ENCODE results near the gene SLC43A3. TPM values are rescaled to one million over a fixed set of nuclear protein-coding genes. Genes with fewer than 3 reads are reported as not detected.

SLC43A3 gene
- total and polyA plus RNA-seq, 2 of the 4 experiments (the other 2 are of a cell fraction): 12.7 to 21.1 TPM

DNA sequence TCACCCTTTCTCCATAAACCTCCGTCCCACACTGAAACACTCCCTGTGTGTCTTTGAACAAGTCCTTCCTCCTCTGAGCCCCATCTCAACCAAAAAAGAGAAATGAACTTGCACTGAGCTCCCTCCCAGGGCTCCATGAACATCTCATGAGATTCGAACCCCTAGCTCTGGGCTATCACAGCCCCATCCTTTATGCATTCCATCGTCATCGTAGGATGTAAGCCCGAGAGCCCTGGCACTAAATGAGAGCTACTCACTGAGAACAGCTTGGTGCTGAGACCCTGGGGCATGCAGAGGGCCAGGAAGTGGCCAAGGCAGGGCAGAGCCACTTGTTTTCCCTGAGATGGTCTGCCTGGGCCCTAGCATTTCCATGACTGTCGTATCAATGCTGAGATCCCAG lies 12.9 kb upstream of the SLC43A3 start:
- Histone ChIP-seq H3K9me3 (ENCODE audit: control insufficient read depth, insufficient read depth, low read length) (no peaks in the 10 kb centered on the region), H3K27ac (ENCODE audit: insufficient read depth, low read length) (no peak overlapping the region), H3K9me1 (ENCODE audit: insufficient read depth, low read length) (peaks cover 6% of the 10 kb centered on the region), H3K4ac (ENCODE audit: low read depth, low read length) (no peak overlapping the region), H2BK5ac (ENCODE audit: low read depth, low read length, poor library complexity, severe bottlenecking) (no peak overlapping the region), H3K56ac (ENCODE audit: extremely low read depth, insufficient read depth, low read length) (no peak overlapping the region), H3K23ac (ENCODE audit: low read depth, low read length) (no peak overlapping the region), H3K14ac (replicated peaks; ENCODE audit: low read depth, low read length) (no peak overlapping the region), H3K18ac (ENCODE audit: low read depth, low read length) (no peak overlapping the region), H2BK120ac (ENCODE audit: low read depth, low read length) (no peak overlapping the region), H4K91ac (ENCODE audit: insufficient read depth, low read depth, low read length) (no peak overlapping the region), H3K79me1 (ENCODE audit: low read depth in 1 of 2, low read length in 2 of 2) (no peaks in the 10 kb centered on the region), H2BK20ac (ENCODE audit: low read depth, low read length) (no peak overlapping the region), H3K4me3 (ENCODE audit: insufficient read depth, low read depth, low read length) (no peak overlapping the region), H4K20me1 (ENCODE audit: insufficient read depth, low read length) (no peaks in the 10 kb centered on the region), H2AFZ (replicated peaks; ENCODE audit: low read length, poor library complexity) (no peak overlapping the region), H3K9ac (ENCODE audit: low read depth, low read length) (no peak overlapping the region), H2BK15ac (ENCODE audit: low read depth, low read length) (no peak overlapping the region), H3K4me2 (ENCODE audit: low read depth, low read length) (no peak overlapping the region), H4K5ac (ENCODE audit: low read depth, low read length) (no peak overlapping the region), H2AK9ac (replicated peaks; ENCODE audit: low read depth, low read length, poor library complexity) (no peak overlapping the region), H3K36me3 (ENCODE audit: control insufficient read depth, insufficient read depth, low read length) (no peaks in the 10 kb centered on the region), H4K8ac (ENCODE audit: low read depth in 2 of 2, low read length in 2 of 2) (no peak overlapping the region), H3K27me3 (ENCODE audit: control insufficient read depth, insufficient read depth, low read length) (no peaks in the 10 kb centered on the region), H2AK5ac (ENCODE audit: low read depth, low read length) (no peak overlapping the region), H3K4me1 (ENCODE audit: control insufficient read depth, insufficient read depth, low read length) (peaks cover 6% of the 10 kb centered on the region)
- ChIA-PET POLR2A (ENCODE audit: unreplicated experiment) (no interaction called here), CTCF (no interaction called here)
- BruUV-seq (replicated peaks): no TSS peak
- WGBS, 2 experiments (ENCODE audit: extremely low coverage in 2 of 2, insufficient read length in 1 of 2): 61% methylated on average over 3 of the region's 6 CpGs; no CpG with 5 or more reads in 1 of the 2 experiments
- in situ Hi-C loops (cut with MboI; ENCODE audit: low sequenced_read_pairs) (no loop called here), dilution Hi-C loops (cut with HindIII; ENCODE audit: low sequenced_read_pairs, unreplicated experiment) (no loop called here), intact Hi-C loops (cut with micrococcal nuclease) (no loop called here)
- TF ChIP-seq BHLHE40 (IDR thresholded peaks at IDR 0.05; ENCODE audit: low read depth, low read length): no peak
- TF ChIP-seq SMC3 (IDR thresholded peaks at IDR 0.05; ENCODE audit: low read depth, low read length): no peak
- TF ChIP-seq, protein P1, sequence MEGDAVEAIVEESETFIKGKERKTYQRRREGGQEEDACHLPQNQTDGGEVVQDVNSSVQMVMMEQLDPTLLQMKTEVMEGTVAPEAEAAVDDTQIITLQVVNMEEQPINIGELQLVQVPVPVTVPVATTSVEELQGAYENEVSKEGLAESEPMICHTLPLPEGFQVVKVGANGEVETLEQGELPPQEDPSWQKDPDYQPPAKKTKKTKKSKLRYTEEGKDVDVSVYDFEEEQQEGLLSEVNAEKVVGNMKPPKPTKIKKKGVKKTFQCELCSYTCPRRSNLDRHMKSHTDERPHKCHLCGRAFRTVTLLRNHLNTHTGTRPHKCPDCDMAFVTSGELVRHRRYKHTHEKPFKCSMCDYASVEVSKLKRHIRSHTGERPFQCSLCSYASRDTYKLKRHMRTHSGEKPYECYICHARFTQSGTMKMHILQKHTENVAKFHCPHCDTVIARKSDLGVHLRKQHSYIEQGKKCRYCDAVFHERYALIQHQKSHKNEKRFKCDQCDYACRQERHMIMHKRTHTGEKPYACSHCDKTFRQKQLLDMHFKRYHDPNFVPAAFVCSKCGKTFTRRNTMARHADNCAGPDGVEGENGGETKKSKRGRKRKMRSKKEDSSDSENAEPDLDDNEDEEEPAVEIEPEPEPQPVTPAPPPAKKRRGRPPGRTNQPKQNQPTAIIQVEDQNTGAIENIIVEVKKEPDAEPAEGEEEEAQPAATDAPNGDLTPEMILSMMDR (conservative IDR thresholded peaks at IDR 0.05; ENCODE audit: low read depth, low read length): no peak
- TF ChIP-seq, protein P2, sequence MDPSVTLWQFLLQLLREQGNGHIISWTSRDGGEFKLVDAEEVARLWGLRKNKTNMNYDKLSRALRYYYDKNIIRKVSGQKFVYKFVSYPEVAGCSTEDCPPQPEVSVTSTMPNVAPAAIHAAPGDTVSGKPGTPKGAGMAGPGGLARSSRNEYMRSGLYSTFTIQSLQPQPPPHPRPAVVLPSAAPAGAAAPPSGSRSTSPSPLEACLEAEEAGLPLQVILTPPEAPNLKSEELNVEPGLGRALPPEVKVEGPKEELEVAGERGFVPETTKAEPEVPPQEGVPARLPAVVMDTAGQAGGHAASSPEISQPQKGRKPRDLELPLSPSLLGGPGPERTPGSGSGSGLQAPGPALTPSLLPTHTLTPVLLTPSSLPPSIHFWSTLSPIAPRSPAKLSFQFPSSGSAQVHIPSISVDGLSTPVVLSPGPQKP (IDR thresholded peaks at IDR 0.05; ENCODE audit: borderline replicate concordance, low read depth, low read length): no peak
- TF ChIP-seq RFX5 (IDR thresholded peaks at IDR 0.05; ENCODE audit: low read depth, low read length): no peak
- no peak for TF ChIP-seq FOS (IDR thresholded peaks at IDR 0.05; ENCODE audit: low read depth, low read length)
- TF ChIP-seq, protein P3, sequence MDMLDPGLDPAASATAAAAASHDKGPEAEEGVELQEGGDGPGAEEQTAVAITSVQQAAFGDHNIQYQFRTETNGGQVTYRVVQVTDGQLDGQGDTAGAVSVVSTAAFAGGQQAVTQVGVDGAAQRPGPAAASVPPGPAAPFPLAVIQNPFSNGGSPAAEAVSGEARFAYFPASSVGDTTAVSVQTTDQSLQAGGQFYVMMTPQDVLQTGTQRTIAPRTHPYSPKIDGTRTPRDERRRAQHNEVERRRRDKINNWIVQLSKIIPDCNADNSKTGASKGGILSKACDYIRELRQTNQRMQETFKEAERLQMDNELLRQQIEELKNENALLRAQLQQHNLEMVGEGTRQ (IDR thresholded peaks at IDR 0.05; ENCODE audit: low read depth, low read length): no peak
- no peak for TF ChIP-seq RAD21 (IDR thresholded peaks at IDR 0.05; ENCODE audit: low read length)
- no peak for TF ChIP-seq MXI1 (IDR thresholded peaks at IDR 0.05; ENCODE audit: borderline replicate concordance, low read depth, low read length)
- TF ChIP-seq CEBPB (IDR thresholded peaks at IDR 0.05; ENCODE audit: low read depth, low read length): no peak
- DNase-seq: no peak
- ATAC-seq (ENCODE audit: low read depth): no peak

All from IMR-90 (cell line).